H1 (cell line): ENCODE measurements around the gene TBC1D7. TPM values are rescaled to one million over a fixed set of nuclear protein-coding genes. Genes with fewer than 3 reads are reported as not detected.

Experiments
- CBX8 ChIP-seq: fragments of 300-800, 300-1000 bp; sonication (generic); IDR thresholded peaks from 2 replicates; pipeline ENCODE4 v1.7.1; 2016; ENCODE audit warnings: low read depth, low read length, borderline replicate concordance
- HDAC2 ChIP-seq, 2 experiments: fragments of 300-600 bp in 1 of 2; sonication (generic) in 1 of 2; IDR thresholded peaks; 2 replicates each; pipeline ENCODE4 v1.6.1; 2011 to 2012; ENCODE audit warnings: low read depth in 2 of 2, low read length in 2 of 2, mild to moderate bottlenecking in 2 of 2, moderate library complexity in 2 of 2, borderline replicate concordance in 1 of 2, inconsistent platforms in 1 of 2
- POLR2A ChIP-seq, 2 experiments: IDR thresholded peaks; 1 replicate in 1 of 2; 2 replicates in 1 of 2; pipeline ENCODE4 v1.6.1; 2011; ENCODE audit warnings: low read depth in 2 of 2, low read length in 2 of 2, mild to moderate bottlenecking in 2 of 2; ENCODE audit errors: control extremely low read depth in 1 of 2
- POU5F1 ChIP-seq: IDR thresholded peaks from 2 replicates; pipeline ENCODE4 v1.6.1; 2011; ENCODE audit warnings: low read depth, mild to moderate bottlenecking, low read length, moderate library complexity
- SAP30 ChIP-seq: fragments of 300-600 bp; sonication (generic); IDR thresholded peaks from 2 replicates; pipeline ENCODE4 v1.7.1; 2012; ENCODE audit warnings: low read length, moderate library complexity, mild to moderate bottlenecking, inconsistent platforms; ENCODE audit not compliant: insufficient read depth, insufficient replicate concordance
- SP4 ChIP-seq: IDR thresholded peaks from 2 replicates; pipeline ENCODE4 v1.6.1; 2012; ENCODE audit warnings: low read length, inconsistent platforms
- polyA plus RNA-seq, 7 experiments: library from polyadenylated mRNA; depleted of rRNA in 3 of 7; stranded (reverse) in 5 of 7; unstranded in 2 of 7; fragments of >200 nt in 5 of 7; fragments of 200-250 nt in 2 of 7; gene quantifications; 1 replicate in 5 of 7; 2 replicates in 1 of 7; 4 replicates in 1 of 7; pipeline versions ENCODE4 v1.2.1 to v1.2.3, GENCODE V29; 2011 to 2013; ENCODE audit warnings: missing spikeins in 2 of 7, mixed read lengths in 2 of 7
- total RNA-seq: library from RNA; stranded (reverse); fragmentation: NEBNext Ultra II Directional; extraction: Animal tissue kit (Norgen Biotek cat#: 25700); gene quantifications from 2 replicates; pipeline ENCODE4 v1.2.1, GENCODE V29; 2021

Gene TBC1D7
- total and polyA plus RNA-seq, 2 of the 8 experiments (the other 6 are each of a cell fraction or from before 2014, with no cell fraction given): 46.1 to 55.2 TPM

GRCh38 chr6:13261464-13261994 is 66.8 kb downstream of the TBC1D7 start (continued):
- no peak for TF ChIP-seq POU5F1
- no peak for TF ChIP-seq HDAC2 (IDR thresholded peaks at IDR 0.05; ENCODE audit: borderline replicate concordance in 1 of 2, low read depth in 2 of 2, low read length in 2 of 2)
- TF ChIP-seq SP4: no peak
- no peak for TF ChIP-seq CBX8
- TF ChIP-seq SAP30: no peak
- TF ChIP-seq POLR2A (IDR thresholded peaks at IDR 0.05; ENCODE audit: control extremely low read depth in 1 of 2, low read depth in 2 of 2, low read length in 2 of 2): no peak
